ENCODE measurements around the gene SELENOO. TPM values are rescaled to one million over a fixed set of nuclear protein-coding genes. Genes with fewer than 3 reads are reported as not detected.

Gene SELENOO
- total RNA-seq, 1 experiment from 2014 or later, result 29.6 TPM

- Histone ChIP-seq H3K4me1 (ENCODE audit: control insufficient read depth in 1 of 2, insufficient read depth in 2 of 2, low read length in 2 of 2) (no peaks in the 10 kb centered on the region), H4K20me1 (ENCODE audit: insufficient read depth) (no peaks in the 10 kb centered on the region), H3K79me2 (ENCODE audit: insufficient read depth, low read length) (no peaks in the 10 kb centered on the region), H3K27me3 (ENCODE audit: insufficient read depth, low read length) (no peaks in the 10 kb centered on the region), H2AFZ (ENCODE audit: low read depth, low read length, poor library complexity, severe bottlenecking) (no peak overlapping the region), H3K9me3 (ENCODE audit: control insufficient read depth in 1 of 2, insufficient read depth in 1 of 2, low read depth in 1 of 2, low read length in 2 of 2) (no peaks in the 10 kb centered on the region), H3K27ac (ENCODE audit: low read depth, low read length) (no peak overlapping the region), H3K9me2 (ENCODE audit: insufficient read depth) (no peaks in the 10 kb centered on the region), H3K4me3 (replicated peaks in 1 of 2; ENCODE audit: low read depth in 1 of 2, low read length in 2 of 2) (no peak overlapping the region), H3K36me3 (ENCODE audit: control insufficient read depth in 1 of 2, insufficient read depth in 2 of 2, low read length in 2 of 2) (no peaks in the 10 kb centered on the region), H3K4me2 (ENCODE audit: low read length) (no peak overlapping the region), H3K9ac (ENCODE audit: low read length) (no peak overlapping the region)
- DNase-seq (ENCODE audit: low read depth, low spot score), result no peak
- ATAC-seq, result no peak
- POLR2A ChIA-PET, result no interaction called here
- RAD21 ChIA-PET (ENCODE audit: low non-redundant PET in 1 of 2, low total read pairs in 2 of 2, uncharacterized antibody in 2 of 2, unreplicated experiment in 2 of 2), result no interaction called here
- intact Hi-C loops (cut with micrococcal nuclease), result no loop called here
- no TSS peak for BruUV-seq (replicated peaks)
- TF ChIP-seq YY1 (IDR thresholded peaks at IDR 0.05; ENCODE audit: extremely low read depth, insufficient replicate concordance, low read depth, low read length) (no peak), POLR2A (IDR thresholded peaks at IDR 0.05; ENCODE audit: borderline replicate concordance, extremely low read depth, insufficient read depth, insufficient read length) (no peak), SP1 (IDR thresholded peaks at IDR 0.05; ENCODE audit: low read depth) (no peak), SRF (IDR thresholded peaks at IDR 0.05; ENCODE audit: low read depth) (no peak), RAD21 (IDR thresholded peaks at IDR 0.05; ENCODE audit: low read depth) (no peak)
- TF ChIP-seq, protein P1, sequence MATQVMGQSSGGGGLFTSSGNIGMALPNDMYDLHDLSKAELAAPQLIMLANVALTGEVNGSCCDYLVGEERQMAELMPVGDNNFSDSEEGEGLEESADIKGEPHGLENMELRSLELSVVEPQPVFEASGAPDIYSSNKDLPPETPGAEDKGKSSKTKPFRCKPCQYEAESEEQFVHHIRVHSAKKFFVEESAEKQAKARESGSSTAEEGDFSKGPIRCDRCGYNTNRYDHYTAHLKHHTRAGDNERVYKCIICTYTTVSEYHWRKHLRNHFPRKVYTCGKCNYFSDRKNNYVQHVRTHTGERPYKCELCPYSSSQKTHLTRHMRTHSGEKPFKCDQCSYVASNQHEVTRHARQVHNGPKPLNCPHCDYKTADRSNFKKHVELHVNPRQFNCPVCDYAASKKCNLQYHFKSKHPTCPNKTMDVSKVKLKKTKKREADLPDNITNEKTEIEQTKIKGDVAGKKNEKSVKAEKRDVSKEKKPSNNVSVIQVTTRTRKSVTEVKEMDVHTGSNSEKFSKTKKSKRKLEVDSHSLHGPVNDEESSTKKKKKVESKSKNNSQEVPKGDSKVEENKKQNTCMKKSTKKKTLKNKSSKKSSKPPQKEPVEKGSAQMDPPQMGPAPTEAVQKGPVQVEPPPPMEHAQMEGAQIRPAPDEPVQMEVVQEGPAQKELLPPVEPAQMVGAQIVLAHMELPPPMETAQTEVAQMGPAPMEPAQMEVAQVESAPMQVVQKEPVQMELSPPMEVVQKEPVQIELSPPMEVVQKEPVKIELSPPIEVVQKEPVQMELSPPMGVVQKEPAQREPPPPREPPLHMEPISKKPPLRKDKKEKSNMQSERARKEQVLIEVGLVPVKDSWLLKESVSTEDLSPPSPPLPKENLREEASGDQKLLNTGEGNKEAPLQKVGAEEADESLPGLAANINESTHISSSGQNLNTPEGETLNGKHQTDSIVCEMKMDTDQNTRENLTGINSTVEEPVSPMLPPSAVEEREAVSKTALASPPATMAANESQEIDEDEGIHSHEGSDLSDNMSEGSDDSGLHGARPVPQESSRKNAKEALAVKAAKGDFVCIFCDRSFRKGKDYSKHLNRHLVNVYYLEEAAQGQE (IDR thresholded peaks at IDR 0.05; ENCODE audit: low read depth), result no peak
- CTCF ChIA-PET, result no interaction called here
Observed at GRCh38 chr22:50176850-50177536, 23.8 kb upstream of the SELENOO start.

All from HCT116 (cell line).